Measurements from ENCODE around the gene REV1.

Gene REV1

DNA sequence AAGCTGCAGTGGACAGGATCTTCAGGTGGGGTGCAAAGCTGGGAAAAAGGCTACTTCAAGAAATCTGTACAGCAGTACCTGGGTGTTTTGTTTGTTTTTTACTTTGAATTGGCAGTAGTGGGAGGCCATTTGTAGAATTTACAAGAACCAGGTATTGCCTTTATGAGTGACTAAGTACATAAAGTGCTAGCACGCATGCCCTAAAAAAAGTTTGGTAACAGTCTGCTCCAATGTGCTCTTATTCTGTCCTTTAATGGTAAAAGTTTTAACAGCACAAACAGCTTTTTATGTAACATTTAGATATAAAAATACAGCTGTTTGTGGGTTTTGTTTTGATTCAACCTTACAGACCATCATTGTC, 17.2 kb downstream of the REV1 start:
- no peak for TF ChIP-seq GATA2 (IDR thresholded peaks at IDR 0.05; ENCODE audit: low read depth, low read length)
- TF ChIP-seq GATA3 (IDR thresholded peaks at IDR 0.05; ENCODE audit: low read depth, low read length): no peak

DNA sequence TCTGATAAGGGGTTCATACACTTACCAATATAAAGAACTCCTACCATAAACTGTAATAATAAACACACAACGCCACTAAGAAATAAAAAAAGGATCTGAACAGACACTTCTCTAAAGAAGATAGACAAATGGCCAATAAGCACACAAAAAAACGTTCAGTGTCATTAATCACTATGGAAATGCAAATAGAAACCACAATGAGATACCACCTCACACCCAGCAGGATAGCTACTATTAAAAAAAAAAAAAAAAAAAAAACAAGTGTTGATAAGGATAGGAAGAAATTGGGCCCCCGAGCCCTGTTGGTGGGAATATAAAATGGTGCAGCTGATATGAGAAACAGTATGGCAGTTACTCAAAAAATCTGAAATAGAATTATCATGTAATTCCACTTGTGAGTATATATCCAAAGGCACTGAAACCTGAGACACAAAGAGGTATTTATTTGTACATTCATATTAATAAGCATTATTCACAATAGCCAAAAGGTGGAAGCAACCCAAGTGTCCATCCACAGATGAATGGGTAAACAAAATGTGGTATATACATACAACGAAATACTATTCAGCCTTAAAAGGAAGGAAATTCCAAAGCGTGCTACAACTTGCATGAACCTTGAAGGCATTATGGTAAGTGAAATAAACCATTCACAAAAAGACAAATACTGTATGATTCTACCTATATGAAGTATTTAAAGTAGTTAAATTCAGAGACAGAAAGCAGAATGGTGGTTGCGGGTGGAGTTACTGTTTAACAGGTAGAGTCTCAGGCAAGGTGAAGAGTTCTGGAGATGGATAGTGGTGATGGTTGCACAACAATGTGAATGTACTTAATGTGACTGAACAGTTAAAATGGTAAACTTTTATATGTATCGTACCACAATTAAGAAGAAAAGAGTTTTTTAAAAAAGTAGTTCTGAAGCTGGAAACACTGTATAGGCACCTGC, 17.9 kb downstream of the REV1 start:
- no peak for TF ChIP-seq GATA2 (IDR thresholded peaks at IDR 0.05; ENCODE audit: low read depth, low read length)
- no peak for TF ChIP-seq GATA3 (IDR thresholded peaks at IDR 0.05; ENCODE audit: low read depth, low read length)

DNA sequence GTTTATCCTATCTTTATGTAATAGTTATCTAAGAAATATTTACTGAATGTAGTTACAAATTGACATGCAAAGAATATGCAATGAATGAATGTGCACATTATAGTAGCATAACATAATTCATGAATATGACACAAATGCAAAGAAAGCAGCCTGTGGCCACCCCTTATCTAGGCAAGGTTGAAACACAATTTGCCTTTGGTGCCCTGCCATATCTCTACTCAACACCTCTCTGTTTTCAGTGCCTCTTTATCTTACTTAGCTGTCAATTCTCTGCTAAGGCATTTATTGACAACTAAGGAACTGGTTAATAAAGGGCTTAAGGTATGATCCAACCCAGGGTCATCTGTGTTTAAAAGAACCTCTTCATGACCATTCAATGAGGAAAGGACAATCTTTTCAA, 18.9 kb downstream of the REV1 start:
- TF ChIP-seq GATA3 (IDR thresholded peaks at IDR 0.05; ENCODE audit: low read depth, low read length) (no peak), GATA2 (IDR thresholded peaks at IDR 0.05; ENCODE audit: low read depth, low read length) (no peak)

DNA sequence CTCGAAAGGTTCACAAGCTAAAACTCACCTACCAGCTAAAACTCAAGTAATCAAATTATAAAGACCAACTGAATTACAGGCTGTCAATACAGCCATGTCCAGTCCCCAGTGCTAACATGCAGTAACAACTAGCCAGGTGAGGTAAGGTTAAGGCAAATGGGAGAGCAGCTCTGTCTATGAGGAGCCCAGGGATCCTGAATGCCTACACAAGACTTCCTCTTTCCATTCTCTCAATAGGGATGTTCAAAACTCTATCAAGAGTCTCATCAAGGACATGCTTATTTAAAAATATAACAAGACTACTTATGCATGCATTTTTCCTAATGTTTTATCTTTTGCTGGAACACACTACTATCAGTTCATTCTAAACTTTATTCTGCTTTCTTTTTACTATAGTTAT, 20.4 kb downstream of the REV1 start:
- TF ChIP-seq GATA3 (IDR thresholded peaks at IDR 0.05; ENCODE audit: low read depth, low read length) (no peak), GATA2 (IDR thresholded peaks at IDR 0.05; ENCODE audit: low read depth, low read length) (no peak)

DNA sequence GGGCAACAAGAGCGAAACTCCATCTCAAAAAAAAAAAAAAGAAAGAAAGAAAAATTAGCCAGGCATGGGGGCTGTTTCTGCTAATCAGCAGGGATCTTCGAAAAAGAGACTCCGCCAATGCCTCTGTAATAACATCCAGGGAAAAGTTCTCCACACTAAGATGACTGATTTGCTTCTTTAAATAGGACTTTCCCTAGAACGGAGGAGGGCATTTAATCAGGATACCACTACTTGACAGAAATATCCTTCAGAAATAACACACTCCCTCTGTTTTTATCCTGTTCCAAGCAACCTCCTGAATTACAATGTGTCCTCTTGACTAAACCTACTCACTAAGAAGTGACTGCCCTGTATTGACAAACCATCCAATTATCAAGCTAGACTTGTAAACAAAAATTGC, 21.7 kb downstream of the REV1 start:
- no peak for TF ChIP-seq GATA3 (IDR thresholded peaks at IDR 0.05; ENCODE audit: low read depth, low read length)
- TF ChIP-seq GATA2 (IDR thresholded peaks at IDR 0.05; ENCODE audit: low read depth, low read length): no peak

DNA sequence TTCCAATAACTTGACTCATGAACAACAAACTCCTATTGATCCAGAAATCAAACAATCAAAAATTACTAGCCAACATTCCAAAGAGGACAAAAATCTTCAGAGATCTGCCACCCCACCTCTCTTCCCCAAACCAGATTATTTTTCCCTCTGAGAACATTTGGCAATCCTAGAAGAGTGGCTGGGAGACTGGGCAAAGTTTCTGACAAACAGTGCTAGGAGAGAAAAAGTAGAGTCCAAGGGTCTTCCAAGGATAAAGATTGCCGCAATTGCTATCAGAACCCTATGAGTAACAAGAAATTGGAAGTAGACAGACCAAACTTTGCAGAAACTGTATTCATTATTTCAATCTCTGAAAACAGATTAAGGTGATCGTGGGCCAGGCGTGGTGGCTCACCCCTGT, 22.4 kb downstream of the REV1 start:
- TF ChIP-seq GATA3 (IDR thresholded peaks at IDR 0.05; ENCODE audit: low read depth, low read length) (no peak), GATA2 (IDR thresholded peaks at IDR 0.05; ENCODE audit: low read depth, low read length) (no peak)

DNA sequence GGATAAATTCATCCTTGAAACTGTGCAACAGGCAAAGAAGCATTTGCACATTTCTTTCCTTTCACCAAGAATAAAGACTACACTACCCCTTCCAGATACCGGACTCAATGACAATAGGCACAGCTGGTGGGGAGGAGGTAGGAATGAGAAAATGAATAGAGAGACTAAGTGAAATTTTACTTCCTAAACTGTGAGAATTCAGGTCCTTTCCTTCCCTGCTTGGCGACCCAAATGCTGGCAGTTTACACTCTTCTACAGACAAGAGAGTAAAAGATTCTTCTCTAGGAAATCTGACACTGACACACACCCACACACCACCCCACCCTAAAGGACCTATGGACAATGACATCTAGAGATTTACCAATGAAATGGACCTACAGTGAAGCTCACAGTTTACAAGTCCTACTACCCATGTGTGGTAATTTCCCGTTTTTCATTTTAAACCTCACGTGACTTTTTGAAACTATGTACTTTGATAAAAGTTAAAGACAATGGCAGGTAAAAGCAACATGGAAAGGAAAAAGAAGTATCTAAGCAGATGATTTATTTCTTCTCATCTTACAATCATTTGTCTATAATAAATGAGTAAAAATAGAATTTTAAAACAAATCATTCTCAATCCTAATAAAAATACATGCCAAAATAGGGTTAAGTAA, 27.9 kb downstream of the REV1 start:
- TF ChIP-seq GATA2 (IDR thresholded peaks at IDR 0.05; ENCODE audit: low read depth, low read length): no peak
- no peak for TF ChIP-seq GATA3 (IDR thresholded peaks at IDR 0.05; ENCODE audit: low read depth, low read length)

DNA sequence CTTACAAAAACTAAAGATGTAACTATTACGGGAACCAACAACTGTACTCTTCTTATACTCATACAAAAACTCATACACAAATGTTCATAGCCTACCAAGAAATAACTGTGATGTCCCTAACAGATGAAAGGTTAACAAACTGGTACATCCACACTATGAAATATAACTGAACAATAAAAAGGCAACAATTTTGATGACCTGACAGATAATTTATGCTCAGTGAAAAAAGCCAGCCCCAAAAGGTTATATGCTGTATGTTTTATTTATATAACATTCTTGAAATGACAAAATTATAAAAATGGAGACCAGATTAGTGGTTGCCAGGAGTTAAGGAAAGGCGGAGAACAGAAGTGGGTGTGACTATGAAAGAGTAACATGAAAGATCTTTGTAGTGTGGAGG, 31.3 kb downstream of the REV1 start:
- TF ChIP-seq GATA2 (IDR thresholded peaks at IDR 0.05; ENCODE audit: low read depth, low read length) (no peak), GATA3 (IDR thresholded peaks at IDR 0.05; ENCODE audit: low read depth, low read length) (no peak)

DNA sequence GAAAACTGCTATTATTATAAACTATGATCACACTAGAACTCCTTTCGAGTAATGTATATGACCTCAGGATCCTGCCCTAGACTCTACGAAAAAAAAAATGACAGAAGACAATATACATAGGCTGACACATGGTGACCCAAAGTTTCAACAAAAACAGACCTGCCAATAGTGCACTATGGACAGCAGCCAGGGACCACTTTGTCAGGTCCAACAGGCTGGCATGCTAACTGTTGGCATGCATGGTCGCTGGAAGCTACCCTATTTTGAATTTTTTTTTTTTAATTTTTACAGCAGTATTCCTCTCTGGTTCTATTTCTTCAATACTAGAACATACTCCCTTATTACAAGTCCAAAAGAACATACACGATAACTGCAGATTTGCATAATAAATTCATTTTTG, 38.1 kb downstream of the REV1 start:
- no peak for TF ChIP-seq GATA3 (IDR thresholded peaks at IDR 0.05; ENCODE audit: low read depth, low read length)
- TF ChIP-seq GATA2 (IDR thresholded peaks at IDR 0.05; ENCODE audit: low read depth, low read length): no peak

DNA sequence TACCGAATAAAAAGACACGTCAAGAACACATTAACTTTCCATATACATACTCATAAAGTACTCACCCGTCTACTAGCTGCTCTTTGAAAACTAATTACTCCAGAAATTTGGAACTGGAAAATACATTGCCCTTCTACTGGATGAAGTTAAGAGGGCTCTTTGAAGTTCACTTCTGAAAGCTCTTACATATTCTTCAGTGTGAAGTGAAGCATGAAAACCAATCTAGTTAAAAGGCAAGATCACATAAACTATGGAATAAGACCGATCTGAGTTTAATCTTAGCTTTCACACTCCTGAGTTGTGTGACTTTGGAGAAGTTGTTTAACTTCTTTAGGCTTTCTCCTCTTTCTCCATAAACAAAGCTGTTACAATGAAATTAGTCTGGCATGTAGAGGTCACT, 38.5 kb downstream of the REV1 start:
- TF ChIP-seq GATA3 (IDR thresholded peaks at IDR 0.05; ENCODE audit: low read depth, low read length) (no peak), GATA2 (IDR thresholded peaks at IDR 0.05; ENCODE audit: low read depth, low read length) (no peak)

DNA sequence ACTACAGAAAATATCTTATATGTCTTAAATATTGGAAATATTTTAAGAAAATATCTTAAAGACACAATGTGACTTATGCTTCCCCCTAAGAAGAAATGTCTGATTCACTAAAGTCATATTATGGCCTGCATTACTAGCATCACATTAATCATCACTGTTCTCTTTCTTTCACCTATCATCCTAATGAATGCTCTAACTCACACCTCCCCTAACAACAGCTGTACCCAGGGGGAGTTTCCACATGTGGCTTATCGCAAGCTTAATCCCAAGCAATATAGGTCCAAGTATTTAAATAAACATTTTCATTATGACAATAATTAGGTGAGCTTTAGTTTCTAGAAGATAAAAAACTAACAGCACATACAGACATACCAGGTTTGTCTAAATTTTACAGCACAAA, 39.6 kb downstream of the REV1 start:
- TF ChIP-seq GATA2 (IDR thresholded peaks at IDR 0.05; ENCODE audit: low read depth, low read length): no peak
- TF ChIP-seq GATA3 (IDR thresholded peaks at IDR 0.05; ENCODE audit: low read depth, low read length): no peak

DNA sequence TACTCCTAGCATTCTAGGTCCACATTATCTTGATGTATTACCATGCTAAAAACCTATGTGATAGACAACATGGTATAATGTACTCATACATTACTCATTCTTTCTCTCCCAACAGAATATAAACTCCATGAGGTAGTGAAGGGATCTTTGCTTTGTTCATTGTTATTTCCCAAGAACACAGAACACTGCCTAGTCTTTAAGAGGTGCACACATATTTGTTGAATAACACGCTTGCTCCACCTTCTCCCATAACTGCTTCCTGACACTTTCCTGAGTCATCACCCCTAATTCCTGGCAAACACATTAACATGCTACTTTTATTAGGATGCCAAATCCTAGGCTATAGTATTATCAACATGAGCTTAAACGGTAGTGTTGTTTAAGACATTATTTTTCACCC, 41.3 kb downstream of the REV1 start:
- TF ChIP-seq GATA2 (IDR thresholded peaks at IDR 0.05; ENCODE audit: low read depth, low read length) (no peak), GATA3 (IDR thresholded peaks at IDR 0.05; ENCODE audit: low read depth, low read length) (no peak)

DNA sequence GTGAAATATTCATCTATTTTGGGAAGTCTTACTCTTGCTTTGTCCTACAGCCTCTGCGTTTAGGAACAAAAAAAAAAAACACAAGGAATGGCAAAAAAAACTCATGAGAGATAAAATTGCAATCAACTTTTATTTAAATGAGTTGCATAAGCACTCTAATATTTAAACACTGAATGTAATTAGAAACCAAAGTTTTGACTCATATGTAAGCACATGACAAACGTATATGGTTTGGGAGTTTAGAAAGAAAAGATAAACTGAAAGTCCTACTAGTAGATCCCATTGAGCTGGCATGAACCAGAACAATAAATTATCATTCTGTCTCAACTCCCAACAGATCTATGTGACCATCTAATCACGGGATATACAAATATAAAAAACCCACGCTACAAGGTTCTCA, 44.8 kb downstream of the REV1 start:
- TF ChIP-seq GATA3 (IDR thresholded peaks at IDR 0.05; ENCODE audit: low read depth, low read length): no peak
- TF ChIP-seq GATA2 (IDR thresholded peaks at IDR 0.05; ENCODE audit: low read depth, low read length): no peak

DNA sequence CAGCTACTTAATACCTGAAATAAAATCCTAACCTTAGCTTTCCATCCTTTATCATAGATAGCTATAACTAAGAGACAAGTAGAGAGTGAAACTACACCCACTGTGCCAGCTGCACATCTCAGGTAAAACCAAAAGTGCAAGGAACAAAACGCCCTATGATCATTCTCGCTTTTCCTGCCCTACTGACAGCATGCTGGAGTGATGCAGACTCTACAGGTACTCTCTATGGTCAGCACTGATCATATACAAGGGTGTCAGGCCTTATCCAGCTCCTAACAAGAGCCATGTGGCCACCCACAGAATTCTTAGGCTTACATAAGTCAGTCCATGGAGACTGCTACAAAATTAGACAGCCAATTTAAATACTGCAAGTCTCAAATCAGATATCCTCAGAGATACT, 45.6 kb downstream of the REV1 start:
- no peak for TF ChIP-seq GATA2 (IDR thresholded peaks at IDR 0.05; ENCODE audit: low read depth, low read length)
- TF ChIP-seq GATA3 (IDR thresholded peaks at IDR 0.05; ENCODE audit: low read depth, low read length): no peak

DNA sequence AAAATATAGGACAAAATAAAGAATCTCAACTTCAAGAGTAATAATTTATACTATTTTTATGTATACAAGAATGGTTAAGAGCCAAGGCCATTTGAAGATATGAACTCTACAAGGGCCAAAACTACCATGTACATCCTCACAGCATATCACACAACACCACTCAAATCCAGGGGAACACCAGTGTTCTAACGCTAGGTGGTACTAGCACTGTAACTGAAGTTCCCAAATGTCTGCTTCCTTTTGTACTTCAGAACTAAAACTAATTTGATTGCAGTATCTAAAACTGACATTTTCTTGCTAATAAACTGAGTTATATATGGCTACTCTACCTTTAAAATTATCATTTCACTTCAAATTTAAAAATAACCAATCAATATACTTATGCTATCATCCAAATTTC, 47.0 kb downstream of the REV1 start:
- no peak for TF ChIP-seq GATA3 (IDR thresholded peaks at IDR 0.05; ENCODE audit: low read depth, low read length)
- TF ChIP-seq GATA2 (IDR thresholded peaks at IDR 0.05; ENCODE audit: low read depth, low read length): no peak

All from SH-SY5Y (cell line).